WTC11 (cell line): ENCODE measurements around the gene SRGN.

Experiments used
- CTCF ChIP-seq: fragments of 200-600 bp; IDR thresholded peaks from 2 replicates; pipeline ENCODE4 v1.8.0; 2022; ENCODE audit warnings: antibody characterized with exemption
- ELF4 ChIP-seq: sonication (generic); formaldehyde crosslinking; IDR thresholded peaks from 2 replicates; pipeline ENCODE4 v1.8.1; 2022; ENCODE audit warnings: low read depth, mild to moderate bottlenecking, moderate library complexity, missing genetic modification reagents
- FOXJ3 ChIP-seq: sonication (generic); formaldehyde crosslinking; IDR thresholded peaks from 2 replicates; pipeline ENCODE4 v1.9.0; 2021; ENCODE audit warnings: missing genetic modification reagents, mild to moderate bottlenecking, borderline replicate concordance
- GABPB1 ChIP-seq: sonication (generic); formaldehyde crosslinking; IDR thresholded peaks from 2 replicates; pipeline ENCODE4 v1.8.1; 2023; ENCODE audit warnings: mild to moderate bottlenecking, missing genetic modification reagents
- GTF2I ChIP-seq: fragments of 250-450 bp; sonication (Bioruptor Pico); conservative IDR thresholded peaks from 2 replicates; pipeline ENCODE4 v1.4.0; 2021; ENCODE audit warnings: mild to moderate bottlenecking
- KAT7 ChIP-seq: sonication (generic); formaldehyde crosslinking; IDR thresholded peaks from 2 replicates; pipeline ENCODE4 v1.8.1; 2023; ENCODE audit warnings: missing genetic modification reagents, mild to moderate bottlenecking, borderline replicate concordance
- NFYB ChIP-seq: sonication (generic); formaldehyde crosslinking; conservative IDR thresholded peaks from 2 replicates; pipeline ENCODE4 v1.8.0; 2022; ENCODE audit warnings: low read depth, missing genetic modification reagents
- PREB ChIP-seq: sonication (generic); formaldehyde crosslinking; IDR thresholded peaks from 2 replicates; pipeline ENCODE4 v1.8.1; 2022; ENCODE audit warnings: mild to moderate bottlenecking, missing genetic modification reagents, moderate library complexity, borderline replicate concordance
- USF2 ChIP-seq: sonication (generic); formaldehyde crosslinking; IDR thresholded peaks from 2 replicates; pipeline ENCODE4 v1.8.1; 2023; ENCODE audit warnings: mild to moderate bottlenecking, missing genetic modification reagents, moderate library complexity

- TF ChIP-seq CTCF (no peak), ELF4 (CRISPR knock-in tag) (no peak), USF2 (CRISPR knock-in tag) (no peak), KAT7 (CRISPR knock-in tag) (no peak), FOXJ3 (CRISPR knock-in tag) (no peak), GABPB1 (CRISPR knock-in tag) (no peak), NFYB (CRISPR knock-in tag) (no peak), PREB (CRISPR knock-in tag) (no peak), GTF2I (CRISPR knock-in tag) (no peak)
Measured at GRCh38 chr10:69097729-69098128, 9.8 kb downstream of the SRGN start.
